K562 (cell line): Measurements from ENCODE around the gene DPH7.

Source experiments
- CHD2 ChIP-seq: IDR thresholded peaks from 2 replicates; pipeline ENCODE4 v1.6.1; 2011; ENCODE audit warnings: low read depth, low read length
- E2F3 ChIP-seq: fragments of 250-450 bp; sonication (Bioruptor Pico); IDR thresholded peaks from 2 replicates; pipeline ENCODE4 v1.4.0; 2020; ENCODE audit warnings: mild to moderate bottlenecking
- EP300 ChIP-seq: IDR thresholded peaks from 2 replicates; pipeline ENCODE4 v1.6.1; 2012; ENCODE audit warnings: low read length, improper control_type of control experiment
- NCOA4 ChIP-seq: fragments of 450-650 bp; IDR thresholded peaks from 2 replicates; pipeline ENCODE4 v1.6.1; 2018; ENCODE audit warnings: mild to moderate bottlenecking; ENCODE audit not compliant: partially characterized antibody
- POLR2A ChIP-seq: fragments of 450-650 bp; conservative IDR thresholded peaks from 2 replicates; pipeline ENCODE4 v1.6.1; 2016
- TCF3 ChIP-seq: sonication (generic); formaldehyde crosslinking; IDR thresholded peaks from 2 replicates; pipeline ENCODE4 v1.4.0; 2020; ENCODE audit warnings: mild to moderate bottlenecking, missing genetic modification reagents
- TGIF2 ChIP-seq: sonication (generic); formaldehyde crosslinking; IDR thresholded peaks from 2 replicates; pipeline ENCODE4 v1.8.1; 2022; ENCODE audit warnings: mild to moderate bottlenecking, missing genetic modification reagents, moderate library complexity
- ZNF174 ChIP-seq: fragments of 250-450 bp; sonication (Bioruptor Pico); IDR thresholded peaks from 2 replicates; pipeline ENCODE4 v1.4.0; 2020; ENCODE audit warnings: mild to moderate bottlenecking
- ZZZ3 ChIP-seq: fragments of 450-650 bp; IDR thresholded peaks from 2 replicates; pipeline ENCODE4 v1.6.1; 2016; ENCODE audit warnings: antibody characterized with exemption, mild to moderate bottlenecking, moderate library complexity
- TF ChIP-seq, protein P1 (sequence below), 3 experiments: IDR thresholded peaks in 2 of 3; conservative IDR thresholded peaks in 1 of 3; 2 replicates each; pipeline ENCODE4 v1.5.1; 2011 to 2012; ENCODE audit warnings: low read length in 3 of 3, mild to moderate bottlenecking in 3 of 3, control low read depth in 2 of 3, improper control_type of control experiment in 1 of 3, inconsistent platforms in 1 of 3, low read depth in 1 of 3, mixed read lengths in 1 of 3, moderate library complexity in 1 of 3; ENCODE audit not compliant: insufficient read depth in 2 of 3

DNA sequence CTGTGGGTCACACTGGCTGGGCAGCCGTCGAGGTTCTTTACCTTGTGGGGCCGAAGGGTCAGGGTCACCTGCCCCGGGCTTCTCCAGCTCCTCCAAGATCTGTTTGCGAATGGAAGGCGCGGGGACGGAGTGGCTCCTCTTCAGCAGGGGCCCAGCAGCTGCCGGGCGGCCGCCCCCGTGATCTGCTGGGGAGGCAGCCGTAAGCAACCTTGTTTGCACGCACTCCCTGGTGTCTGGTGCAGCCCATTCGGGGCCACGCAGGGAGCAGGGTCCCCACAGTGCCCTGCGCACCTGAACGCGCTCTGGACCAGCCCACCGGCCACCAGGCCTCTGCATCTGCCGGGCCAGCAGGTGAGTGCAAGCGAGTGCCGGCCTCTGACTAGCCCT, 63.4 kb downstream of the DPH7 start:
- TF ChIP-seq ZNF174 (CRISPR knock-in tag) (no peak), ZZZ3 (no peak), E2F3 (no peak), NCOA4 (no peak), TCF3 (CRISPR knock-in tag) (no peak), TGIF2 (no peak), EP300 (no peak), POLR2A (no peak), CHD2 (no peak)
- TF ChIP-seq, protein P1, sequence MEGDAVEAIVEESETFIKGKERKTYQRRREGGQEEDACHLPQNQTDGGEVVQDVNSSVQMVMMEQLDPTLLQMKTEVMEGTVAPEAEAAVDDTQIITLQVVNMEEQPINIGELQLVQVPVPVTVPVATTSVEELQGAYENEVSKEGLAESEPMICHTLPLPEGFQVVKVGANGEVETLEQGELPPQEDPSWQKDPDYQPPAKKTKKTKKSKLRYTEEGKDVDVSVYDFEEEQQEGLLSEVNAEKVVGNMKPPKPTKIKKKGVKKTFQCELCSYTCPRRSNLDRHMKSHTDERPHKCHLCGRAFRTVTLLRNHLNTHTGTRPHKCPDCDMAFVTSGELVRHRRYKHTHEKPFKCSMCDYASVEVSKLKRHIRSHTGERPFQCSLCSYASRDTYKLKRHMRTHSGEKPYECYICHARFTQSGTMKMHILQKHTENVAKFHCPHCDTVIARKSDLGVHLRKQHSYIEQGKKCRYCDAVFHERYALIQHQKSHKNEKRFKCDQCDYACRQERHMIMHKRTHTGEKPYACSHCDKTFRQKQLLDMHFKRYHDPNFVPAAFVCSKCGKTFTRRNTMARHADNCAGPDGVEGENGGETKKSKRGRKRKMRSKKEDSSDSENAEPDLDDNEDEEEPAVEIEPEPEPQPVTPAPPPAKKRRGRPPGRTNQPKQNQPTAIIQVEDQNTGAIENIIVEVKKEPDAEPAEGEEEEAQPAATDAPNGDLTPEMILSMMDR (IDR thresholded peaks at IDR 0.05 in 2 of 3, conservative IDR thresholded peaks at IDR 0.05 in 1 of 3; ENCODE audit: insufficient read depth in 2 of 3, low read depth in 1 of 3, low read length in 3 of 3), result no peak
